Natural killer cell (primary cell): ENCODE data around the gene KHDC1. TPM values are rescaled to one million over a fixed set of nuclear protein-coding genes. Genes with fewer than 3 reads are reported as not detected.
"Not testable (repeated sequence)": the region's sequence is repeated elsewhere in the genome, so short reads cannot be mapped to it uniquely, and the experiment has no call there.

Experiments
- ATAC-seq, 3 donors: fragments of 150-1000 bp in 2 of 3; fragments of 200-7000 bp in 1 of 3; cut with Tn5 transposase; 1 replicate in 1 of 3; 2 replicates in 2 of 3; pipeline ENCODE4 v1.10.0; 2021; ENCODE audit warnings: mild to moderate bottlenecking in 2 of 3, moderate library complexity in 2 of 3
- DNase-seq, 2 donors: peaks; one replicate each; pipeline versions ENCODE4 v3.0.0 to v3.0.0-alpha.2; 2013 to 2021; ENCODE audit warnings: mixed read lengths in 1 of 2
- H3K27ac ChIP-seq: one replicate; pipeline ENCODE4 v1.5.1; 2013; ENCODE audit warnings: mild to moderate bottlenecking, low read length
- H3K27me3 ChIP-seq: one replicate; pipeline ENCODE4 v1.6.1; 2013; ENCODE audit warnings: low read length; ENCODE audit not compliant: control insufficient read depth, insufficient read depth
- H3K36me3 ChIP-seq: one replicate; pipeline ENCODE4 v1.6.1; 2013; ENCODE audit warnings: low read length; ENCODE audit not compliant: control insufficient read depth, insufficient read depth
- H3K4me1 ChIP-seq: one replicate; pipeline ENCODE4 v1.6.1; 2013; ENCODE audit warnings: low read length; ENCODE audit not compliant: control insufficient read depth, insufficient read depth
- H3K4me3 ChIP-seq: one replicate; pipeline ENCODE4 v1.5.1; 2013; ENCODE audit warnings: low read length
- H3K9me3 ChIP-seq: one replicate; pipeline ENCODE4 v1.6.1; 2013; ENCODE audit warnings: low read length; ENCODE audit not compliant: control insufficient read depth, insufficient read depth
- H3K27ac Mint-ChIP-seq, 2 donors: one replicate each; pipeline ENCODE4 v1.8.0; 2022; ENCODE audit warnings: mild to moderate bottlenecking in 2 of 2, mixed read lengths in 2 of 2, moderate library complexity in 1 of 2
- H3K27me3 Mint-ChIP-seq, 2 donors: one replicate each; pipeline ENCODE4 v1.8.0; 2022; ENCODE audit warnings: low read depth in 2 of 2, mixed read lengths in 2 of 2
- H3K36me3 Mint-ChIP-seq: one replicate; pipeline ENCODE4 v1.8.0; 2022; ENCODE audit warnings: mixed read lengths
- H3K4me1 Mint-ChIP-seq, 2 donors: one replicate each; pipeline ENCODE4 v1.8.0; 2022; ENCODE audit warnings: mixed read lengths in 2 of 2
- H3K4me3 Mint-ChIP-seq: one replicate; pipeline ENCODE4 v1.8.0; 2022; ENCODE audit warnings: mild to moderate bottlenecking, moderate library complexity, mixed read lengths
- H3K9me3 Mint-ChIP-seq, 2 donors: one replicate each; pipeline ENCODE4 v1.8.0; 2022; ENCODE audit warnings: mixed read lengths in 2 of 2
- CTCF ChIP-seq: fragments of 200-600 bp; IDR thresholded peaks from one replicate; pipeline ENCODE4 v1.8.0; 2022; ENCODE audit warnings: antibody characterized with exemption
- WGBS: methylation state at CpG from one replicate; pipeline ENCODE4 v1.1.7; 2013; ENCODE audit warnings: missing lambda C conversion rate; ENCODE audit not compliant: insufficient coverage; 5-methylcytosine and 5-hydroxymethylcytosine counted together
- intact Hi-C: fragments of 100-400 bp; cut with micrococcal nuclease; formaldehyde crosslinking; loops from one replicate; pipeline ENCODE4 v1.14.2; 2022
- total RNA-seq, 4 donors: library from RNA; stranded (reverse); fragments of 120-200 nt in 1 of 4; gene quantifications; one replicate each; pipeline versions ENCODE4 v1.2.3 to v1.2.4, GENCODE V29; 2013 to 2022

Gene KHDC1
- total RNA-seq, 3 donors from 2014 or later (not counting 1 experiment from before 2014, with no cell fraction given): 1.8 to 4.1 (median 2.9) TPM

GRCh38 chr6:73236144-73236750 lies 26.7 kb downstream of the KHDC1 start:
- Histone ChIP-seq H3K36me3 (no peaks in the 10 kb centered on the region), H3K27ac (no peak overlapping the region), H3K4me1 (no peaks in the 10 kb centered on the region), H3K9me3 (no peaks in the 10 kb centered on the region), H3K4me3 (no peak overlapping the region), H3K27me3 (no peaks in the 10 kb centered on the region)
- no peaks in the 10 kb centered on the region for H3K27me3 Mint-ChIP-seq
- no peak overlapping the region for H3K27ac Mint-ChIP-seq
- H3K4me1 Mint-ChIP-seq: no peaks in the 10 kb centered on the region
- ATAC-seq: no peak
- no peaks in the 10 kb centered on the region for H3K36me3 Mint-ChIP-seq
- DNase-seq: no peak
- intact Hi-C loops: no loop called here
- TF ChIP-seq CTCF: no peak
- H3K9me3 Mint-ChIP-seq: no peaks in the 10 kb centered on the region
- WGBS: 97% methylated on average over 5 of the region's 5 CpGs
- H3K4me3 Mint-ChIP-seq: no peak overlapping the region

GRCh38 chr6:73234733-73235132 lies 28.3 kb downstream of the KHDC1 start:
- H3K36me3 Mint-ChIP-seq: no peaks in the 10 kb centered on the region
- no peaks in the 10 kb centered on the region for H3K27me3 ChIP-seq
- no peak overlapping the region for H3K4me3 Mint-ChIP-seq
- H3K9me3 Mint-ChIP-seq: no peaks in the 10 kb centered on the region
- no peak for TF ChIP-seq CTCF
- DNase-seq (no peak), ATAC-seq (no peak)
- 100% methylated on average over 1 of the region's 1 CpG for WGBS
- no peaks in the 10 kb centered on the region for H3K36me3 ChIP-seq
- intact Hi-C loops: no loop called here
- no peak overlapping the region for H3K27ac ChIP-seq
- H3K4me3 ChIP-seq: no peak overlapping the region
- H3K27ac Mint-ChIP-seq: no peak overlapping the region
- no peaks in the 10 kb centered on the region for H3K9me3 ChIP-seq
- H3K4me1 ChIP-seq: no peaks in the 10 kb centered on the region
- H3K27me3 Mint-ChIP-seq: no peaks in the 10 kb centered on the region
- no peaks in the 10 kb centered on the region for H3K4me1 Mint-ChIP-seq

- H3K4me1 ChIP-seq, H3K4me1 Mint-ChIP-seq, H3K4me3 ChIP-seq, H3K27ac ChIP-seq, DNase-seq, H3K36me3 Mint-ChIP-seq, H3K36me3 ChIP-seq, H3K9me3 Mint-ChIP-seq, H3K27me3 ChIP-seq, H3K27ac Mint-ChIP-seq, H3K27me3 Mint-ChIP-seq, intact Hi-C loops, ATAC-seq, H3K4me3 Mint-ChIP-seq, H3K9me3 ChIP-seq: not testable (repeated sequence)
- WGBS: 78% methylated on average over 3 of the region's 3 CpGs
Observed at GRCh38 chr6:73233971-73234370, 29.0 kb downstream of the KHDC1 start.

- intact Hi-C loops: no loop called here
- no peak overlapping the region for H3K27ac Mint-ChIP-seq
- no peak overlapping the region for H3K4me3 Mint-ChIP-seq
- H3K27me3 Mint-ChIP-seq: no peaks in the 10 kb centered on the region
- Histone ChIP-seq H3K9me3 (no peaks in the 10 kb centered on the region), H3K27ac (no peak overlapping the region), H3K27me3 (no peaks in the 10 kb centered on the region), H3K4me3 (no peak overlapping the region), H3K4me1 (no peaks in the 10 kb centered on the region), H3K36me3 (no peaks in the 10 kb centered on the region)
- TF ChIP-seq CTCF: no peak
- ATAC-seq (no peak), DNase-seq (no peak)
- no peaks in the 10 kb centered on the region for H3K9me3 Mint-ChIP-seq
- no peaks in the 10 kb centered on the region for H3K36me3 Mint-ChIP-seq
- WGBS: 88% methylated on average over 6 of the region's 6 CpGs
- H3K4me1 Mint-ChIP-seq: no peaks in the 10 kb centered on the region
Observed at GRCh38 chr6:73233048-73233447, 29.9 kb downstream of the KHDC1 start.
